ENCODE measurements around the gene UVRAG.
A peak's percentile ranks its signal among the peaks of the same experiment; 100 is the strongest.

The UVRAG gene

GRCh38 chr11:75814677-75815344 is at the start of gene UVRAG:
Gene UVRAG (plus strand): TSS chr11:75815210. CDS start chr11:75815408, 198 bp downstream.
- peak; percentile 92 for DNase-seq (ENCODE audit: low read depth, low spot score)

GRCh38 chr11:75766443-75767227 is 48.4 kb upstream of the UVRAG start:
- no peak for DNase-seq (ENCODE audit: low read depth, low spot score)

GRCh38 chr11:75767228-75767572 is 47.8 kb upstream of the UVRAG start:
- no peak for DNase-seq (ENCODE audit: low read depth, low spot score)

- no peak for DNase-seq (ENCODE audit: low read depth, low spot score)
These were observed 47.3 kb upstream of the UVRAG start for GRCh38 chr11:75767793-75768111.

- DNase-seq (ENCODE audit: low read depth, low spot score) = no peak
These were observed 46.7 kb upstream of the UVRAG start, which contains the start of gene DGAT2 for GRCh38 chr11:75768112-75768908. Gene DGAT2 (plus strand): TSS chr11:75768778. CDS start chr11:75768992, 214 bp downstream.

GRCh38 chr11:75768909-75769771 is 45.9 kb upstream of the UVRAG start:
- no peak for DNase-seq (ENCODE audit: low read depth, low spot score)

- DNase-seq (ENCODE audit: low read depth, low spot score) = no peak
These were observed 44.9 kb upstream of the UVRAG start for GRCh38 chr11:75770102-75770501.

- no peak for DNase-seq (ENCODE audit: low read depth, low spot score)
These were observed 43.2 kb upstream of the UVRAG start for GRCh38 chr11:75771646-75772410.

- DNase-seq (ENCODE audit: low read depth, low spot score) = no peak
These were observed 41.2 kb upstream of the UVRAG start for GRCh38 chr11:75773595-75774353.

- DNase-seq (ENCODE audit: low read depth, low spot score) = no peak
These were observed 40.0 kb upstream of the UVRAG start for GRCh38 chr11:75775056-75775455.

GRCh38 chr11:75776546-75776945 is 38.5 kb upstream of the UVRAG start:
- no peak for DNase-seq (ENCODE audit: low read depth, low spot score)

- DNase-seq (ENCODE audit: low read depth, low spot score) = no peak
These were observed 37.4 kb upstream of the UVRAG start for GRCh38 chr11:75777461-75778110.

- no peak for DNase-seq (ENCODE audit: low read depth, low spot score)
These were observed 36.0 kb upstream of the UVRAG start for GRCh38 chr11:75778962-75779361.

- DNase-seq (ENCODE audit: low read depth, low spot score) = no peak
These were observed 35.0 kb upstream of the UVRAG start for GRCh38 chr11:75779960-75780359.

- DNase-seq (ENCODE audit: low read depth, low spot score) = no peak
These were observed 34.1 kb upstream of the UVRAG start for GRCh38 chr11:75780888-75781287.

GRCh38 chr11:75781296-75781695 is 33.7 kb upstream of the UVRAG start:
- DNase-seq (ENCODE audit: low read depth, low spot score) = no peak

- no peak for DNase-seq (ENCODE audit: low read depth, low spot score)
These were observed 33.2 kb upstream of the UVRAG start for GRCh38 chr11:75781831-75782230.

GRCh38 chr11:75782540-75783263 is 32.3 kb upstream of the UVRAG start:
- no peak for DNase-seq (ENCODE audit: low read depth, low spot score)
